Measurements from ENCODE around the gene MYB.
"Not testable (repeated sequence)": the region's sequence is repeated elsewhere in the genome, so short reads cannot be mapped to it uniquely, and the experiment has no call there.

DNA sequence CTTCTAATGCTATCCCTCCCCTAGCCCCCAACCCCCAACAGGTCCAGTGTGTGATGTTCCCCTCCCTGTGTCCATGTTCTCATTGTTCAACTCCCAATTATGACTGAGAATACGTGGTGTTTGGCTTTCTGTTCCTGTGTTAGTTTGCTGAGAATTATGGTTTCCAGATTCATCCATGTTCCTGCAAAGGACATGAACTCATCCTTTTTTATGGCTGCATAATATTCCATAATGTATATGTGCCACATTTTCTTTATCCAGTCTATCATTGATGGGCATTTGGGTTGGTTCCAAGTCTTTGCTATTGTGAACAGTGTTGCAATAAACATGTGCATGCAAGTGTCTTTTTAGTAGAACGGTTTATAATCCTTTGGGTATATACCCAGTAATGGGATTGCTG is 30.6 kb upstream of the MYB start:
- not testable (repeated sequence) for TF ChIP-seq CTCF, EP300 (IDR thresholded peaks at IDR 0.05)
